OCI-LY1 (cell line): ENCODE measurements around the gene CRABP1.

Experiments
- H2AFZ ChIP-seq: fragments of 200-600 bp; sonication (generic), shearing (Covaris generic); 2 replicates; pipeline ENCODE4 v1.6.0; 2014; ENCODE audit warnings: antibody characterized with exemption, mild to moderate bottlenecking, low read length
- H3F3A ChIP-seq: fragments of 200-600 bp; sonication (generic), shearing (Covaris generic); 2 replicates; pipeline ENCODE4 v1.6.0; 2014; ENCODE audit warnings: mild to moderate bottlenecking, antibody characterized with exemption, low read length, moderate library complexity; ENCODE audit not compliant: insufficient read depth
- H3K27ac ChIP-seq: fragments of 200-600 bp; sonication (generic); 2 replicates; pipeline ENCODE4 v1.5.1; 2014; ENCODE audit warnings: low read length, mixed run types, mild to moderate bottlenecking, low read depth; ENCODE audit not compliant: poor library complexity, severe bottlenecking
- H3K27me3 ChIP-seq: fragments of 200-600 bp; sonication (generic); 2 replicates; pipeline ENCODE4 v1.6.0; 2014; ENCODE audit warnings: antibody characterized with exemption, mild to moderate bottlenecking, low read length, moderate library complexity; ENCODE audit not compliant: insufficient read depth
- H3K36me3 ChIP-seq: fragments of 200-600 bp; sonication (generic); 2 replicates; pipeline ENCODE4 v1.6.1; 2014; ENCODE audit warnings: mild to moderate bottlenecking, antibody characterized with exemption, low read length, moderate library complexity, mixed read lengths; ENCODE audit not compliant: insufficient read depth
- H3K4me1 ChIP-seq: fragments of 200-600 bp; sonication (generic); 2 replicates; pipeline ENCODE4 v1.5.1; 2014; ENCODE audit warnings: mild to moderate bottlenecking, low read length, moderate library complexity; ENCODE audit not compliant: insufficient read depth, severe bottlenecking
- H3K4me2 ChIP-seq: fragments of 200-600 bp; sonication (generic), shearing (Covaris generic); 2 replicates; pipeline ENCODE4 v1.6.1; 2014; ENCODE audit warnings: low read length
- H3K4me3 ChIP-seq: fragments of 200-600 bp; sonication (generic); 2 replicates; pipeline ENCODE4 v1.5.1; 2014; ENCODE audit warnings: low read length, low read depth, mild to moderate bottlenecking, mixed read lengths; ENCODE audit not compliant: poor library complexity, severe bottlenecking
- H3K79me2 ChIP-seq: fragments of 200-600 bp; shearing (Covaris generic); 2 replicates; pipeline ENCODE4 v1.6.1; 2016; ENCODE audit warnings: mixed run types, low read length, mixed read lengths; ENCODE audit not compliant: insufficient read depth
- H3K9ac ChIP-seq: fragments of 200-600 bp; sonication (generic), shearing (Covaris generic); 2 replicates; pipeline ENCODE4 v1.6.1; 2014; ENCODE audit warnings: mild to moderate bottlenecking, low read length, mixed read lengths
- H3K9me2 ChIP-seq: fragments of 200-600 bp; sonication (generic), shearing (Covaris generic); 2 replicates; pipeline ENCODE4 v1.6.1; 2014; ENCODE audit warnings: low read depth, mild to moderate bottlenecking, low read length, mixed read lengths
- H3K9me3 ChIP-seq: fragments of 200-600 bp; shearing (Covaris generic); 2 replicates; pipeline ENCODE4 v1.6.1; 2014; ENCODE audit warnings: low read length, mixed read lengths
- H4K20me1 ChIP-seq: fragments of 200-600 bp; sonication (generic), shearing (Covaris generic); 2 replicates; pipeline ENCODE4 v1.6.0; 2016; ENCODE audit warnings: mild to moderate bottlenecking, low read length; ENCODE audit not compliant: insufficient read depth
- CTCF ChIP-seq: fragments of 200-600 bp; sonication (generic), shearing (Covaris generic); IDR thresholded peaks from 2 replicates; pipeline ENCODE4 v1.5.1; 2017; ENCODE audit warnings: mild to moderate bottlenecking, antibody characterized with exemption, low read length, moderate library complexity, mixed read lengths
- EZH2 ChIP-seq: fragments of 200-600 bp; sonication (generic), shearing (Covaris generic); IDR thresholded peaks from 2 replicates; pipeline ENCODE4 v1.8.0; 2017; ENCODE audit warnings: borderline replicate concordance, mixed run types, mild to moderate bottlenecking, antibody characterized with exemption, low read length, moderate library complexity, mixed read lengths

CRABP1 gene

GRCh38 chr15:78329625-78330024 lies 10.5 kb upstream of the CRABP1 start:
- H4K20me1 ChIP-seq, result no peaks in the 10 kb centered on the region
- H3K4me2 ChIP-seq, result no peak overlapping the region
- H3K27ac ChIP-seq, result no peak overlapping the region
- H2AFZ ChIP-seq, result no peak overlapping the region
- H3F3A ChIP-seq, result no peaks in the 10 kb centered on the region
- H3K36me3 ChIP-seq, result no peaks in the 10 kb centered on the region
- H3K4me3 ChIP-seq, result no peak overlapping the region
- H3K9me3 ChIP-seq, result no peaks in the 10 kb centered on the region
- H3K4me1 ChIP-seq, result no peaks in the 10 kb centered on the region
- no peaks in the 10 kb centered on the region for H3K79me2 ChIP-seq
- no peaks in the 10 kb centered on the region for H3K27me3 ChIP-seq
- no peak for TF ChIP-seq CTCF
- TF ChIP-seq EZH2, result no peak
- H3K9ac ChIP-seq, result no peak overlapping the region
- no peaks in the 10 kb centered on the region for H3K9me2 ChIP-seq

GRCh38 chr15:78334845-78335244 lies 5.3 kb upstream of the CRABP1 start:
- Histone ChIP-seq H3K36me3 (no peaks in the 10 kb centered on the region), H3K27me3 (peaks cover 5% of the 10 kb centered on the region; the same call in 1 of the 2 replicates), H3K79me2 (no peaks in the 10 kb centered on the region), H2AFZ (no peak overlapping the region), H3F3A (no peaks in the 10 kb centered on the region), H3K9me2 (no peaks in the 10 kb centered on the region), H3K4me3 (no peak overlapping the region), H3K27ac (no peak overlapping the region), H3K4me2 (no peak overlapping the region), H3K9ac (no peak overlapping the region), H3K9me3 (no peaks in the 10 kb centered on the region), H4K20me1 (no peaks in the 10 kb centered on the region), H3K4me1 (no peaks in the 10 kb centered on the region)
- TF ChIP-seq CTCF (no peak), EZH2 (no peak)

GRCh38 chr15:78335985-78336384 lies 4.2 kb upstream of the CRABP1 start:
- Histone ChIP-seq H3K9me3 (no peaks in the 10 kb centered on the region), H3K36me3 (no peaks in the 10 kb centered on the region), H3K27me3 (peaks cover 5% of the 10 kb centered on the region; the same call in 1 of the 2 replicates), H3K27ac (no peak overlapping the region), H3K9me2 (no peaks in the 10 kb centered on the region), H3K4me3 (no peak overlapping the region), H3F3A (no peaks in the 10 kb centered on the region), H3K9ac (no peak overlapping the region), H4K20me1 (no peaks in the 10 kb centered on the region), H2AFZ (no peak overlapping the region), H3K4me2 (no peak overlapping the region), H3K79me2 (no peaks in the 10 kb centered on the region), H3K4me1 (no peaks in the 10 kb centered on the region)
- TF ChIP-seq CTCF (no peak), EZH2 (no peak)
